NCI-H446 treated with DMSO at 0.1 percent for 48 hours (cell line): ENCODE results near the gene CHCHD3.
"Not testable (repeated sequence)": the region's sequence is repeated elsewhere in the genome, so short reads cannot be mapped to it uniquely, and the experiment has no call there.

ENCODE experiments used
- DNase-seq: peaks from one replicate; lab custom pipeline; 2025; lab: John Stamatoyannopoulos, UW

CHCHD3 gene

DNA sequence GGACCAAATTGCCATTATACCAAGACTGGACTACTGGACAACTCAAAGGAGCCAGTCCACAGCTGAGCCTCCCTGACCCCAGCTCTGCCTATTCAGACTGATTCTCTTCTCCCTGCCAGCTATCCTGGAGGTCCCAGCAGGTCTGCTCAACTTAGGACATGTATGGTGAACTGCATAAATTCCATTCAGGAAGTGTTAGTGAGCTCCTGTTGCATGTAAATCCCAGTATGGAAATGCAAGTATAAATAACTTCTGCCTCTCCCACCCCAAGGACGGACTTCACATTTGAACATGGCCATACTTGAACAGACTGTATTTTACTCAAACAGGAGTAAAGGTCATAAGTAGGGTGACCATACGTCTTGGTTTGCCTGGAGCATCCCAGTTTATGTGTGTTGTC lies 128.4 kb downstream of the CHCHD3 start:
- DNase-seq: no peak

DNA sequence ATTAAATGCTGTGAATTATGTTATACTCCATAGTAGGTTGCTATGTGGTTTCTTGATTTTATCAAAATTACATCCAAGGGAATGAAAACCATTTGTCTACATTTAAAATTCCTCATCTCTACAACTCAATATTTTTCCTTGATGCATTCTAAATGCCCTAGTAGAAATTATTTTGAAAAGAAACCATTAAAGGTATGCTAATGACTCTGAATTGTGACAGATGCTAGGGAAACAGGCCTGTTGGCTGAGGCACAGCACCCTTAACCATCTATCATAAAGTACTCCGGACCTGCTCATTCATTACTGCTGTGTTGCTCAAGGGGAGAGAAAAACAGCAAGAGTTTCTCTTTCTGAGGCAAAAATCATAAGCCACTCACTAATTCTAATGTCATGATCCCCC lies 131.2 kb downstream of the CHCHD3 start:
- no peak for DNase-seq

DNA sequence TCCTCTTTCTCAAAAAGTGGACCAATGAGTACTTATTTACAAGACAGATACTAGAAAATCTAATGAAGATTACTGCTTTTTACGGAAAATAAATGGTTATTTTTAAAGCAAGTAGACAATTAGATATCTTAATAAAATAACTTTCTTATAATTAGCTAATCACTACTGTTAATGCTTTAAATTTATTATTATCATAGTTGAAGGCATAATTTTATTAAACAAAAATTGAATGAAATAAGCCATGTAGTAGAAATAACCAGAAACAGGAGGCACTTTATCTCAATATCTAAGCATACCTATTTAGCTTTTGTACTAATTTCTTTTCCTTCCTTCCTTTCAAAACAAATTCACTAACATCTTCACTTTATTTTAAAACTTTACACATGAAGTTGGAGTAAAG lies 134.9 kb downstream of the CHCHD3 start:
- DNase-seq: no peak

DNA sequence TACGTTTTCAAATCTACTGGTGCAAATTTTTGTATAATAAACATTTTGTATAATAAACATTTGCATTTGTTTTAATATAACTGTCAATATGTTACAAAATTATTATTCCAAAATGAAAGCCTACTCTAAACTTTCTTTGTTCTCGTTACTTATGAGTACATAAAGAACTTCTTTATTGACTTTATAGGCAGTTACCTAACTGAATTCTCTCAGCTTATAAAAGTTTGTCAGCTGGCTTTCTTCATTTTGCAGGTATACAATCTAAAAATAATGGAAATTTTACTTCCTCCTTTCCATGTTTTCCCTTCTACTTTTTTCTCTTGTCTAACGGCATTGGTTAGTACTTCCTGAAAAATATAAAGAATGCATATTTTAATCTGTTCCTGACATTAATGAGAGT lies 137.1 kb downstream of the CHCHD3 start:
- DNase-seq: no peak

DNA sequence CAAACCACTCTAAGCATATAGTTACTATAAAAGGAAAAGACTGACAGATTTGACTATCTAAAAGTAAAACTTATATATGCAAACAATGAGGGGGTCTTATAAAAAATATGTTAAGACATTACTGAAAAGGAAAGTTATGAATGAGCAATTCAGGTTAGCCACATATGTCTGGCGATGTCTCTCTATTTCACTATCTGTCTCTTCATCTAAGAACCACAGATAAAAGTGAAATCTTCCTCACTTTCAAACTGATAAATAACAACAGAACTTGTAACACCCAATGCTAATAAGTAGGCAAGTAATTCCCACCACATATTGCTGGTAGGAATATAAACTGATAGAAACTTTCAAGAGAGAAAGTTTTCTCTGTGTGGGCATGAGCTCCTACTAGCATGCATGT lies 138.2 kb downstream of the CHCHD3 start:
- no peak for DNase-seq

DNA sequence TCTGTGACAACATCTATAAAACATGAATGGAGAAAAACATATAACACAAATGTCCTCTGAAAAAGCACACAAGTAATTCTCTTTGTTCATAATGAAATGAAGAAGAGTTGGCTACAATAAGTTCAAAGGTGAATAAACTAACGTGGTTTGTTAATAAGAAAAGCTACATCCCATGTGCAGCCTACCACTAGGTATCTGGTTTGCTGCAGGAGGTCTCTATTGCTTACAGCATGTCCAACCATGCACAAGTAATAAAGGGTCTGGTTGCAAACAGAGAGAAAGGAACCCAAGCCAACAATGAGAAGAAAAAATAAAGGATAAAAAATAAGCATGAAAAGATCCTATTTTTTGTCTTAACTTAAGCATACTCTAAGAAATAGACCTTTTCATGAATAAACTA lies 139.2 kb downstream of the CHCHD3 start:
- DNase-seq: peak; percentile 20

DNA sequence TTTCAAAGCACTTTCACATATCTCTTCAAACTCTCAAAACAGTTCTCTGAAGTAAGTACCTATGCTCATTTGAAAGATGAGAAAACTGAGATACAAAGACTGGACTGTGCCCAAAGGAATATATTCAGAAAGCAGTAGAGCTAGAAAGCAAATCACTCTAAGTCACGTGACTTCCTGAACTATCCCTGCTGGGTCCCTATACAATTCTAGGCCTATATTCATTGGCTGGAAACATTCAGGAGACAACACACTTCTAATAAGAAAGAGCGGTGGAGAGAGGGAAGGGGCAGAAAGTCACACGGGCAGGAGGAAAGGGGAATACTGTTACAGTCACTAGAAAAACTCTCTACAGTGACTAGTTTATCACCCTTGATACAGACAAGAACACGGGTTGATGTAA lies 140.0 kb downstream of the CHCHD3 start:
- no peak for DNase-seq

DNA sequence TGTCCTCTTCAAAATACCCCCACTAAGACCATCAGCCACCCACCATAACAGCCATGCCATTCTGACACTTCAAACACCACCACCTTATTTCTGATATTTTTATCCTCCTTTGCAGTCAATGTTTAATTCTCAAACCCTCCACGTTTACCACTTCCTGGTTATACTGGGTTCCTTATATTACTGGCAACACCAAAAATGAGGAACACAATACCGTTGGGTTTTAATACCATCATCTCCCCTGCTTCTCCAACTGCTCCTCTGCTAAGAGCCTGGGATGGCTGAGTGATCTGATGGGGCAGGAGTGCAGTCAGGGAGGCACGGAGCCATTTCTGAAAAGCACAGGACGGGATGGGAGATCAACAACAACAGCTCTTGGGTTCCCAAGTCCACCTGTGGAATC lies 140.5 kb downstream of the CHCHD3 start:
- DNase-seq: no peak

DNA sequence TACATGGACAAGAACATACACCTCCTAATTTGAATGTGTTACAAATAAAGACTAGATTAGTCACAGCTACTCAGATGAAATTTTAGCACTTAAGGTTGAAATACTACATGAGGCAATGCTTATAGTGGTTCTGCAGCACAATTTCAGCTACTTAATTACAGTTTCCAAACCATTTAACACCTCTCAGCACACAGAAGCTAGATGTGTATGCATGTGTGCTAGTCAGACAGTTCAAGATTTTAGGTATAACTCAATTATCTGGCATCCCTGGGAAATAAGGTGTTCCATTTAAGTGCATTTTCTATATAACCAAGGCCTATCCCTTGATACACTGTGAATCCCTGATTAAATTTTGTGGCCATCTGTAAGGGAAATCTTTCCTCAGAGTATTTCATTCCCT lies 141.8 kb downstream of the CHCHD3 start:
- no peak for DNase-seq

DNA sequence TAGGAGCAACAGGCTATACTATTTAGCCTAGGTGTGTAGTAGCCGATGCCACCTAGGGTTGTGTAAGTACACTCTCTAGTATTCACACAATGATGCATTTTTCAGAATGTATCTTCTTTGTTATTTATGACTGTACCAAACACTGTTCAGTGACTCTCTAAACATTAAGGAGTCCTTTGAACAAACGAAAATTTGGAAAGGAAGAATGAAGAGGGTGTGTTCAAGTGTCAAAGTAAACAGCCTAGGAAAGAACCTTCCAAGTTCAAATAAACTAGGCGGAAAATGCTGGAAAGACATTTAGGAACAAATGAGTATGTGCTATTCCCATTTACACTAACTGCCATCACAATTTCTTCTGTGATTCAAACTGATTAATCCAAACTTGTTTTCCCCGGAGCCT lies 142.4 kb downstream of the CHCHD3 start:
- no peak for DNase-seq

DNA sequence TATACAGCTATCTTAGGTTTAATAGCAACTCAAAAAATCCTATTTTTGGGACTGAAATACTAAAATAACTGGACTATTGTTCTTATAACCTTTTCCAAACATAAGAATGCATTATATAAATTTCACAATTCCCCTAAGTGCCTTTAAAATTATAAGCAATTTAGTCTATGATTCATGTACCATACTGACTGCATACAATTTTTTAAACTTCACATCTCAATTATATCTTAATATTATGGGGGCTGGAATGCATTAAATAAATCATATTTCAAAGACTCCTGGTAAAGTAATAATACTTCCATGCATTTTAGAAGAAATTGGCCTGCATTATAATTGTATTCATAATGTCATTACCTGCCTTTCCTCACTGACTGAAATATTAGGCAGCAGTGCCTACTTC lies 144.6 kb downstream of the CHCHD3 start:
- no peak for DNase-seq

DNA sequence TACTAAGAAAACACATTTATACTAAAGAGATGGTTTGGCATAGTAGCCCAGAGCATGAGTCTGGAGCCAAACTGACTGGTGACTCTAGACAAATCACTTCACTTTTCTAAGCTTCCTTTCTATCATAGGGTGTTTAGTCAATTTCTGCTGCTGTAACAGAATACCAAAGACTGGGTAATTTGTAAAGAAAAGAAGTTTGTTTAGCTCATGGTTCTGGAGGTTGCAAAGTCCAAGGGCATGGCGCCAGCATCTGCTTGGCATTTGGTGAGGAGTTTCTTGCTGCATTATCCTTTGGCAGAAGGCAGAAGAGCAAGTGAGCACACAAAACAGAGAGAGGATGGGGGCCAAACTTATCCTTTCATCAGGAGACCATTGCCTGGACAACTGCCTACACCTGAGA lies 146.3 kb downstream of the CHCHD3 start:
- peak; percentile 43 for DNase-seq

DNA sequence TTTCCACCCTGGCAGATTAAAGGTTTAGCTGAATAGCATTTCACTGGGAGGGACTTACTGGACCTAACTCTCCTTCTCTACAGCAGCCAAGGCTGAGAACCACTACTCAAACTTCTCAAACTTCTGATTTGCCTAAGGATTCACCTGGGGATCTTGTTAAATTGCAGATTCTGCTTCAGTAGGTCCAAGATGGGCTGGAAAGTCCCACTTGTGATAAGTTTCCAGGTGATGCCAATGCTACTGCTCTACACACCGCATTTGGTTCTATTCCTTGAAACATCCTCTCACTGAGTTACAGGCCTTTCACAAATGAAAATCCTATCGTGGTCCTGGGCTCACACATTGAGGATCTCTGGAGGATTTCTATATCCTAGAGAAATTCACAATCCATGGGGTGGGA lies 147.9 kb downstream of the CHCHD3 start:
- no peak for DNase-seq

DNA sequence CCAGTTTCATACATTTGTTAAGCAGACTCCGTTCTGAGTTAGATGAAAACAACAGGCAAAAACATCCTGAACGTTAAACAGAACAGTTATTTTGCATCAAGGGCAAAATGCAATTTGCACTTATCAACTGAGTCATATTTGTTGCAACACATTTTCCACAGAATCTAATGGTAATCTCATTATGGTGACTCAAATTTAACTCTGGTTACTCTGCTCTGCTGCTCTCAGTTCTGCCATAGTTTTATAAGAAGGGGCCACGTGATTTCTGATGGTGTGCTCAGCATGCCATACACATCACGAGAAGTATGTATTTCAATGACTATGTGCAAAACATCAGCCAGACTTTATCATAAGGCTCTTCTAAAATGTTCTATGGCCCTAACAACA lies 148.8 kb downstream of the CHCHD3 start:
- no peak for DNase-seq

DNA sequence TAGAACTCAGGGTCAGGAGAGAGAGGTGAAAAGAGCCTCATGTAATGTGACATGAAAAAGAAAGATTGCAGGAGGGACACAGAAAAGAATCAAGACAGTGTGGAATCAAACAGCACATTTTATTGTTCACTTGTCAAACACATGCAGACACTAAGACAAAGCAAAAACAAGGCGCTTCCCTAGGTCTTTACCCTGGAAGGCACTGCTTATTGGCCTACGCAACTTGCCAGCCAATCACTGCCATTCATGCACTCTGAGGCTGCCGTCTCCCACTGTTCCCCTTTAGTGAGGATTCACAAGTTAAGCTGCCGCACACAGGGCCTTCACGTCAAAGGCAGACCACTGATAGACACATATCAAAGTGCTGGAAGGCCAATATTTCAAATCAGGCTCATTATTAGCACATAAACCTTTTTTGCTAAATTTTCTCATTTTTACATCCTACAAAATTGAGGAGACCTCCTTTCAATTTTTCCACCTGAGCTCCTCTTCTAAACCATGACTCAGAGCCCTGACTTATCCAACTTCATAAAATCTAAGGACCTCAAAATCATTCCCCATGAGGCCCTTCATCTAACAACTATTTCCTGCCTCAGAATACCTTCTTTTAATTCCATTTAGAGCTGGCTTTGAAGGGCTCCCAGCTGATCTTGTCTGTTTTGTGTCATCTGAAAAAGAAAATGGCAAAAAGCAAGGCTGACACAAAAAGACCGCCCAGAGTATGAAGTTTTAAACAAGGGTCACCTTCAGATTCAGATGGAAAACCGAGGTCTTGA lies 149.4 kb downstream of the CHCHD3 start:
- no peak for DNase-seq

DNA sequence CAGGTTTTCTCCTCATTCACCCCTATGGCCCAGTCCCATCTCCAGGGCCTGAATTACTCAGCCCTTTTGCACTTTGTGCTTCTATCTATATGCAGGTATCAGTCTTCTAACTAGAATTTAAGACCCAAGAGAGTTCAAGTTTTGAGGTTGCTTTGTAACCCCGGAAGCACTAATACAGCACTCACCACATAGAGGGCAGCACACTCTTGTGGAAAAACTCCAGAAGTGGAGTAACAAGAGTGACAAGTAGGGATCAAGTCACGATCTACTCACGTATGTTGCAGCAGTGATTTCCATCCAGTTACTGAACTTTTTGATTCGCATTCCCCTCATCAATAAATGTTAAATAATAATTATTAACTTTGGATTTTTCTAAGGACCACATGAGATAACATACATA lies 151.0 kb downstream of the CHCHD3 start:
- no peak for DNase-seq

DNA sequence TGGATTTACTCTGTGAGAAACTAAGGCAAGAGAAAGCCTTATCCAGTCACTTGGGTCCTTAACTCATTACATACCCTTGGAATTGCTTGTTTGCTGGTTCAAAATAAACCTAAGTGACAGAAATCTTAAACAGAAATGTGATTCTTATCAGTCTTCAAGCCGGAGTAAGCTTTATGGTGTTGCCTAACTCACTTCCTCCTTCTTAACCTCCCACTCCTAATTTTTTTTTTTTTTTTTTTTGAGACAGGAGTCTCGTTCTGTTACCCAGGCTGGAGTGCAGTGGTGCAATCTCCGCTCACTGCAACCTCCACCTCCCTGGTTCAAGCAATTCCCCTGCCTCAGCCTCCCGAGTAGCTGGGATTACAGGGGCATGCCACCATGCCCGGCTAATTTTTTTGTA lies 151.9 kb downstream of the CHCHD3 start:
- DNase-seq: not testable (repeated sequence)

DNA sequence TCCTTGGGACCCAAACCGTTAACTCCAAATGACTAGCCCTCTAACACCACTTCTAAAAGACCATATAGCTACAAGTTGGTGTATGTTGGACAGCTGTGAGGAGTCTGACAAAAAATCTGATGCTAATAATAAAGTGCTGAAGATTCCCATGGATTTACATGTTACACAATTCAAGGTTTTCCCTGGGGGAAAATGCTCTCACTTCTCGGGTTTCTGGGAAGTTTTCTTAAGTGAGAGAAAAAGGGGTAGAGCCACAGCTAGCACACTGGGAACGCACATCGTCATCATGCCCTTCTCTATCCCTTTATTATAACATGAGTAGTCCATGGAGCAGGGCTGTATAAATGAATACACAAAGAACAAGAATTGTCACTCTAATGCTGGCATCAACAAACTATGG lies 162.1 kb downstream of the CHCHD3 start:
- no peak for DNase-seq

DNA sequence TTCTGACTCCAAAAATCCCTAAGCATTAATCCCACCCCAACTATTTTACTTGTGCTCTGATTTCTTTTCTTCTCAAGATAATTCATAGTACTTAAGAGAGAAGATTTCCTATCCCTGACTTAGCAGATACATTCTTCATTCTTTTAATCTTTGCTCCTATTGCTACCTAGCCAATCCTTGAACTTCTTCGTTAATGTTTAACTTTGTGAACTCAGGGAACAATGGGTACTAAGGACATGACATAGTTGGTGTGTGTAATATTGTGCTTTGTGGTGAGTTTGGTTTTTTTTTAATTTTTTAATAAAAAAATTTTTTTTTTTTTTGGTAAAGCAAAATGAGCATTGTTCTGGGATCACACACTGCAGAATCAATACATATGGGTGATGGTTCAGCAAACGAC lies 166.2 kb downstream of the CHCHD3 start:
- DNase-seq: no peak

DNA sequence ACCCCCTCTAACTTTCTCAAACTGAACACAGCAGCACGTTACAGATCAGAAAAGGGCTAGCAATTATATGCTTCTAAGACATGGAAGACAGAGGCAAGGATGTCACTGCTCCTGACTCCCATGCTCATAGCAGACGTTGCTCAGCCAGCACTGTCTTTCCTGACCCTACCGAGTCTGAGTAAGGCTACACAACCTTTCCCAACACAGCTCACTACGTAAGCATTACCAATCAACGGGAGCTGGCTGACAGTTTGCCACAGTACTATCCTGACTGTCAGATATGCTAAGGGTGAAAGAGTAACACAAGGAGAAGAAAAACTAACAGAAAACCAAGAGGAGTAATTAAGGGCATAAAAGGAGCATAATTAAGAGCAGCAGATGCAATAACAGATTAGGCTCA lies 171.2 kb downstream of the CHCHD3 start:
- DNase-seq: no peak

DNA sequence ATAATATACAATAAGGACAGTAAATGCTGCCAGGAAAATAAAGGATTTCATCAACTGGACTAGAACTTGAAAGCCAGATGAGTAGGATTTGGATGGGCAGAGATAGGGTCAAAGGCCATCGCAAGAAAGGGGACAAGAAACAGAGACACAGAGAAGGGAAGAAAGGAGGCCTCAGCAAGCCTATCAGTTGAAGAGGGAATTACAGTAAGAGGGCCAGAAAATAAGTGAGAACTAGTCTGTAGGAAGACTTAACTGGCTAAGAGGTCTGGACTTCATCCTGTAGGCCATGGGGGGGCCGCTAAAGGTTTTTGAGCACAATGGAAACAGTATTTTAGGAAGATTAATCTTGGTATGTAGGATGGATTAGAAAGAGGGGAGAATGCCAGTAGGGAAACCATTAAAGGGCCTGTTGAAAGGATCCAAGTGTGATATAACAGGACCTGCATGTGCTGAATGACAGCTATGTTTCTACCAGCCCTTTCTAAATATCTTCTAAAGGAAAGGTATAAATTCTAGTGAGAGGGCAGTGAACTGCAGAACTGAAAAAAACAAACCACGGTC lies 174.4 kb downstream of the CHCHD3 start:
- DNase-seq: no peak

DNA sequence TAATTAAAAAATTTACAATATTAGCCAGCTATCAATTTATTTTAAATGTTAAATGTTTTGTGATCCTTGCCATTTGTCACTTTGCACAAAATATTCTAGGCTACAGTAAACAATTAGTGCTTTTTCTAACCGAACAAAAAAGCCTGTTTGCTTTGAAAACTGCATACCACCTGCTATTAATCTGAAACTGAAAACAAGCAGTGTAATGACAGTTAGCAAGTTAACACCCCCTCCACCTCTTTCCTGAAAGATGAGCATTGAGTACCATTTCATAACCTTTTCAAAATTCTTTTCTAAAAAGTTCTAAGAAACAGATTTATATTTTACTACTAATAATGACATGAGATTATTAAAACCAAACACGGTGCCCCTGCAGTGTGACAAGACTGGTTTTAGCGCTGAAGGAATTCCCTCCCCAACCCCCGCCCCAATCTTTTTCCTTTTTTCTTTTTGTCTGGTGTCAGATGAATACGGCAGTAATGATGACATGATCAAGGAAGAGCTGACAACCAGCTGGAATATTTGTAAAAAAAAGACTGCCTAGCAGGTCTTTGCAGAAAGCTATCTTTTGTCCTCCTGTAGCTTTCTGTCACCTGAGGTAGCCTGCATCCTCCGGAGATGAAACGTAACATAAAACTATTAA lies 175.6 kb downstream of the CHCHD3 start:
- DNase-seq: no peak

DNA sequence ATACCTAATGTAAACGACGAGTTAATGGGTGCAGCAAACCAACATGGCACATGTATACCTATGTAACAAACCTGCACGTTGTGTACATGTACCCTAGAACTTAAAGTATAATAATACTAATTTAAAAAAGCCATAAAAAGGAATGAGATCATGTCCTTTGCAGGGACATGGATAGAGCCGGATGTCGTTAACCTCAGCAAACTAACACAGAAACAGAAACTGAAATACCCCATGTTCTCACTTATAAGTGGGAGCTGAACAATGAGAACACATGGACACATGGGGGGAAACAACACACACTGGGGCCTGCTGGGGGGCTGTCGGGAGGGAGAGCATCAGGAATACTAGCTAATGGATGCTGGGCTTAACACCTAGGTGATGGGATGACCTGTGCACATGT lies 176.8 kb downstream of the CHCHD3 start:
- not testable (repeated sequence) for DNase-seq

DNA sequence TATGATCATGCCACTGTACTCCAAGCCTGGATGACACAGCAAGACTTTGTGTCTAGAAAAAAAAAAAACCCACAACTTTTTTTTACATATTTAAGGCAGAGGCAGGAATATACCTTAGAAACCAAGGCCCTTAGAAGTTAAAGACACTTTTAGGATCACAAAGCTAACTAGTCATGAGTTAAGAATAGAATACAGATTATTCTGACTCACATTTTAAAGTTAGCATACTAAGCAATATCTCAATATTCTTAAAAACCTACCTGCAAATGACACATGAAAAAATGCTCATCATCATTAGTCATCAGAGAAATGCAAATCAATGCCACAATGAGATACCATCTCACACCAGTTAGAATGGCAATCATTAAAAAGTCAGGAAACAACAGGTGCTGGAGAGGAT lies 177.7 kb downstream of the CHCHD3 start:
- no peak for DNase-seq
